PC-9 (cell line): ENCODE results near the gene VPS72. TPM values are rescaled to one million over a fixed set of nuclear protein-coding genes. Genes with fewer than 3 reads are reported as not detected.
A peak's percentile ranks its signal among the peaks of the same experiment; 100 is the strongest.
"Not testable (repeated sequence)": the region's sequence is repeated elsewhere in the genome, so short reads cannot be mapped to it uniquely, and the experiment has no call there.

Experiments used
- BruUV-seq: library from RNA; stranded (reverse); fragments of 400-500 nt; replicated peaks from 2 replicates; lab custom pipeline; 2021; lab: Mats Ljungman, UMichigan
- CTCF ChIA-PET: fragments of 300-600 bp; sonication (Branson Sonifier 250); formaldehyde crosslinking; loops from one replicate; lab custom pipeline; 2022; ENCODE audit warnings: antibody characterized with exemption; lab: Charles Lee
- POLR2A ChIA-PET: fragments of 300-600 bp; sonication (Branson Sonifier 250); formaldehyde crosslinking; loops from one replicate; lab custom pipeline; 2022; ENCODE audit warnings: antibody characterized with exemption; ENCODE audit not compliant: unreplicated experiment; lab: Charles Lee
- DNase-seq, 2 experiments: peaks; one replicate each; pipeline versions ENCODE4 v3.0.0 to v3.0.0-alpha.2; 2015 to 2022; ENCODE audit warnings: mixed read lengths in 1 of 2
- H2AFZ ChIP-seq: fragments of 200-600 bp; sonication (generic); 2 replicates; pipeline ENCODE4 v1.8.1; 2017; ENCODE audit warnings: antibody characterized with exemption
- H3F3A ChIP-seq: fragments of 200-600 bp; sonication (generic); 2 replicates; pipeline ENCODE4 v1.8.1; 2017; ENCODE audit warnings: antibody characterized with exemption, mild to moderate bottlenecking, low read depth; ENCODE audit not compliant: insufficient read depth
- H3K27ac ChIP-seq: fragments of 200-600 bp; sonication (generic); 2 replicates; pipeline ENCODE4 v1.6.1; 2016; ENCODE audit warnings: mixed run types
- H3K27me3 ChIP-seq: fragments of 200-600 bp; sonication (generic); 2 replicates; pipeline ENCODE4 v1.6.1; 2016; ENCODE audit warnings: low read depth, mixed run types; ENCODE audit not compliant: insufficient read depth
- H3K36me3 ChIP-seq: fragments of 200-600 bp; sonication (generic); 2 replicates; pipeline ENCODE4 v1.6.1; 2016; ENCODE audit warnings: low read depth, mixed run types
- H3K4me1 ChIP-seq: fragments of 200-600 bp; sonication (generic); replicated peaks from 2 replicates; pipeline ENCODE4 v1.6.1; 2016; ENCODE audit warnings: mixed run types; ENCODE audit not compliant: insufficient read depth
- H3K4me2 ChIP-seq: fragments of 200-600 bp; sonication (generic); 2 replicates; pipeline ENCODE4 v1.6.1; 2017; ENCODE audit warnings: mixed run types
- H3K4me3 ChIP-seq: fragments of 200-600 bp; sonication (generic); 2 replicates; pipeline ENCODE4 v1.6.1; 2016; ENCODE audit warnings: mixed run types
- H3K79me2 ChIP-seq: fragments of 200-600 bp; sonication (generic); 2 replicates; pipeline ENCODE4 v1.6.1; 2017; ENCODE audit warnings: low read depth, mixed run types
- H3K9me2 ChIP-seq: fragments of 200-600 bp; sonication (generic); 2 replicates; pipeline ENCODE4 v1.8.1; 2017; ENCODE audit warnings: mild to moderate bottlenecking; ENCODE audit not compliant: insufficient read depth
- H3K9me3 ChIP-seq: fragments of 200-600 bp; sonication (generic); 2 replicates; pipeline ENCODE4 v1.8.1; 2016; ENCODE audit warnings: low read depth; ENCODE audit not compliant: insufficient read depth
- H4K20me1 ChIP-seq: fragments of 200-600 bp; sonication (generic); 2 replicates; pipeline ENCODE4 v1.8.1; 2017; ENCODE audit not compliant: insufficient read depth
- CTCF ChIP-seq: fragments of 200-600 bp; sonication (generic); conservative IDR thresholded peaks from 2 replicates; pipeline ENCODE4 v1.6.1; 2017; ENCODE audit warnings: mixed run types, antibody characterized with exemption, mild to moderate bottlenecking, moderate library complexity
- EZH2 ChIP-seq: fragments of 200-600 bp; sonication (generic); IDR thresholded peaks from 2 replicates; pipeline ENCODE4 v1.8.0; 2017; ENCODE audit warnings: antibody characterized with exemption, low read depth
- intact Hi-C: fragments of 100-400 bp; cut with micrococcal nuclease; formaldehyde crosslinking; loops from one replicate; pipeline ENCODE4 v1.10.0; 2022; ENCODE audit not compliant: unreplicated experiment
- total RNA-seq: library from RNA; stranded (reverse); gene quantifications from 2 replicates; pipeline ENCODE4 v1.2.3, GENCODE V29; 2021

The VPS72 gene
- total RNA-seq, 1 experiment from 2014 or later = 63.9 TPM

GRCh38 chr1:151198254-151199127 lies 8.5 kb upstream of the VPS72 start, which contains the start of gene PIP5K1A:
Gene PIP5K1A, plus strand, starts transcription at chr1:151198552. Its CDS starts 445 bp downstream, at chr1:151198997.
- peaks cover 40% of the 10 kb centered on the region for H4K20me1 ChIP-seq
- CTCF ChIA-PET = interaction anchor here (0.6 to 0.8 kb wide), 2 partner anchors 142 to 997 kb away, joined by 3 to 9 read pairs; no protein-coding TSS in a partner anchor
- H3K27ac ChIP-seq = peak within 1 kb of the TSS; percentile 93
- POLR2A ChIA-PET = interaction anchor here (0.6 to 1.0 kb wide), 5 partner anchors 56 to 800 kb away, joined by 3 to 6 read pairs (median 3); partner anchors contain the start of gene PSMD4
- TSS peak; percentile 18 for BruUV-seq
- H3K9me3 ChIP-seq = no peaks in the 10 kb centered on the region
- TF ChIP-seq EZH2 = no peak
- no peak for TF ChIP-seq CTCF
- peak; percentile 88 to 95 for DNase-seq
- H3K79me2 ChIP-seq = peaks cover 61% of the 10 kb centered on the region
- H3K27me3 ChIP-seq = no peaks in the 10 kb centered on the region
- H3K4me3 ChIP-seq = peak within 1 kb of the TSS; percentile 85
- H3K4me2 ChIP-seq = peak within 1 kb of the TSS; percentile 97
- H3K9me2 ChIP-seq = no peaks in the 10 kb centered on the region
- intact Hi-C loops = loop anchor here (1.0 to 10.0 kb wide), 5 partner anchors 56 to 836 kb away; partner anchors contain the start of genes CGN, PSMD4, S100A11 and TUFT1
- peaks cover 15% of the 10 kb centered on the region for H3K36me3 ChIP-seq
- H3F3A ChIP-seq = peaks cover 43% of the 10 kb centered on the region
- H3K4me1 ChIP-seq = peaks cover 38% of the 10 kb centered on the region
- H2AFZ ChIP-seq = peak within 1 kb of the TSS; percentile 76

GRCh38 chr1:151197863-151198253 lies 7.9 kb upstream of the VPS72 start:
- POLR2A ChIA-PET = interaction anchor here (0.6 kb wide), 1 partner anchor 801 kb away, joined by 3 read pairs; no protein-coding TSS in a partner anchor
- no peak for TF ChIP-seq EZH2
- no peak for TF ChIP-seq CTCF
- peak overlapping the region; percentile 85 for H3K4me3 ChIP-seq
- no peaks in the 10 kb centered on the region for H3K9me2 ChIP-seq
- no TSS peak for BruUV-seq
- peak; percentile 35 to 86 for DNase-seq
- peaks cover 33% of the 10 kb centered on the region for H4K20me1 ChIP-seq
- H3K4me1 ChIP-seq = peaks cover 38% of the 10 kb centered on the region
- H3K27me3 ChIP-seq = no peaks in the 10 kb centered on the region
- H3F3A ChIP-seq = peaks cover 49% of the 10 kb centered on the region
- peaks cover 12% of the 10 kb centered on the region for H3K36me3 ChIP-seq
- H3K9me3 ChIP-seq = no peaks in the 10 kb centered on the region
- peak overlapping the region; percentile 97 for H3K4me2 ChIP-seq
- peak overlapping the region; percentile 93 for H3K27ac ChIP-seq
- peak overlapping the region; percentile 76 for H2AFZ ChIP-seq
- intact Hi-C loops = loop anchor here (1.0 to 10.0 kb wide), 7 partner anchors 56 to 837 kb away; partner anchors contain the start of genes CGN, PSMD4, S100A11 and TUFT1
- H3K79me2 ChIP-seq = peaks cover 55% of the 10 kb centered on the region
- CTCF ChIA-PET = no interaction called here

- Histone ChIP-seq H3F3A (peaks cover 54% of the 10 kb centered on the region), H3K9me2 (no peaks in the 10 kb centered on the region), H3K9me3 (no peaks in the 10 kb centered on the region), H3K4me3 (peak overlapping the region; percentile 85), H3K27me3 (no peaks in the 10 kb centered on the region), H3K4me1 (peaks cover 31% of the 10 kb centered on the region), H3K4me2 (peak overlapping the region; percentile 97), H2AFZ (peak overlapping the region; percentile 77), H3K79me2 (peaks cover 40% of the 10 kb centered on the region), H3K27ac (peak overlapping the region; percentile 93), H3K36me3 (0 out of 2 replicates have a peak, but pooled peaks cover under 1% of the 10 kb centered on the region), H4K20me1 (peaks cover 18% of the 10 kb centered on the region)
- TF ChIP-seq CTCF (peak; percentile 65), EZH2 (no peak)
- intact Hi-C loops = loop anchor here (2.0 to 10.0 kb wide), 5 partner anchors 146 to 838 kb away; partner anchors contain the start of genes CGN, S100A11 and TUFT1
- TSS peak; percentile 29 for BruUV-seq
- ChIA-PET POLR2A (no interaction called here), CTCF (interaction anchor here (0.7 to 3.0 kb wide), 2 partner anchors 56 to 968 kb away, joined by 4 to 8 read pairs; no protein-coding TSS in a partner anchor)
- peak; percentile 72 to 81 for DNase-seq
Measured at GRCh38 chr1:151196292-151196800, 6.3 kb upstream of the VPS72 start.

- not testable (repeated sequence) for BruUV-seq, H3K36me3 ChIP-seq, H3K9me3 ChIP-seq, H3K27me3 ChIP-seq, H4K20me1 ChIP-seq, H3K9me2 ChIP-seq
- Histone ChIP-seq H3K4me3 (peak overlapping the region; percentile 85), H3K79me2 (peaks cover 27% of the 10 kb centered on the region), H3K4me1 (peaks cover 27% of the 10 kb centered on the region), H3K27ac (peak overlapping the region; percentile 93), H3F3A (peaks cover 59% of the 10 kb centered on the region), H3K4me2 (peak overlapping the region; percentile 97), H2AFZ (peak overlapping the region; percentile 80)
- ChIA-PET CTCF (interaction anchor here (0.6 to 3.0 kb wide), 4 partner anchors 41 to 146 kb away, joined by 3 to 8 read pairs (median 4); no protein-coding TSS in a partner anchor), POLR2A (interaction anchor here (0.6 to 0.7 kb wide), 6 partner anchors 50 to 1008 kb away, joined by 3 to 26 read pairs (median 12); partner anchors contain the start of gene S100A11)
- peak; percentile 91 to 94 for DNase-seq
- intact Hi-C loops = loop anchor here (2.0 to 10.0 kb wide), 5 partner anchors 147 to 840 kb away; partner anchors contain the start of genes CGN, S100A10, S100A11 and TUFT1
Measured at GRCh38 chr1:151194894-151195594, 5.0 kb upstream of the VPS72 start.
